Measurements from ENCODE around the gene GPR148.
"Not testable (repeated sequence)": the region's sequence is repeated elsewhere in the genome, so short reads cannot be mapped to it uniquely, and the experiment has no call there.

GPR148 gene

GRCh38 chr2:130728549-130729316 is at the start of gene GPR148:
Gene GPR148 (plus strand): TSS chr2:130729070. CDS start chr2:130729152, 82 bp downstream.
- DNase-seq = no peak

DNA sequence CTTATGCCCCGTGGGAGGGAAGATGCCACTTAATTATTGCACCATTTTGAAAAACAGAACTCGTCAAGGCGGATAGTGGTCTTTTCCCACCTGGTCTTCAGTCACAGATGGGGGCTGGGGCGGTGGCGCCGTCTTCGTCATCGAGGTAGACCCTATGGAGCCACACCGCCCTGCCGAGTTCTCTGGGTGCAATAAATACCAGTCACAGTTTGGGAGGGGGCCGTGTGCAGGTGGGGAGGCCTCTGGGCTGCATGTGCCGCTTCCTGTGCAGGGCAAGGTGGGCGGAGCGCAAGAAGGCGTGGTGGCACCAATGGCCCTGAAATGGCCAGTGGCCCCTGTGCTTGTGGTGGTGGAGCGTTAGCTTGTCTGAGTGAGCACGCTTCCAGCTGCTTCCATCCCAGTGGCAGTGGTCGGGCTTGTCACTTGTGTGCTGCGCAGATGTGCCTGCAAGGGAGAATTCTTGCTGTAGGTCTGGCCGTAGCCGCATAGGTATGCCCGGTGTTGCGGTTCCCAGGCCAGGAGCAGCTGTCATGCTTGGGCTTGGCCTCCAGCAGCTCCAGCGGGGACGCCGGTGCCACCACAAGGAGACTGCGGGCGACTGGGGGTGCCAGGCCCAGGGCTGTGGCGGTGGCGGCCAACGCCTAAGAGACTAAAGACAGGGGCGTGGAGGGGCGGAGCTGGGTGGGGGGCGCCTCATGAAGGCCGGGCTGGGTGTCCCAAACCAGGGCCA is 36.7 kb upstream of the GPR148 start:
- DNase-seq = not testable (repeated sequence)

DNA sequence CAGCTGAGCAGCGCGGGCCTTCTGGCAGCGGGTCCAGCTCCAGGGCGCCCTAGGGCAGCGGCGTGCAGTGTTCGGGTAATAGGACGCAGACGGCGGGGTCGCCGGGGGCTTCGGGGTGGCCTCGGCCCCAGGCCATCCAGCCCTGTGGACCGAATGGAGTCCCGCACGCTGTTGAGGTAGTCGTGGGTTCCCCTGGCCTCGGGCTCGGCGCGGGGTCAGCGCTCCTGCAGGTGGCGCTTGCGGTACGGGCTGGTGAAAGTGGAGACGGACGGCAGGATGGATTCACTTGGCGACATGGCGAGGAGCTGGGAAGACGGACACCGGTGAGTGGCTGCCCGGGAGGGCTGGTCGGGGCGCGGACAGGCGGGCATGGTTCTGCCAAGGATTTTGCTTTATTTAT is 35.4 kb upstream of the GPR148 start:
- DNase-seq = not testable (repeated sequence)

GRCh38 chr2:130703250-130703649 is 25.6 kb upstream of the GPR148 start:
- not testable (repeated sequence) for DNase-seq

DNA sequence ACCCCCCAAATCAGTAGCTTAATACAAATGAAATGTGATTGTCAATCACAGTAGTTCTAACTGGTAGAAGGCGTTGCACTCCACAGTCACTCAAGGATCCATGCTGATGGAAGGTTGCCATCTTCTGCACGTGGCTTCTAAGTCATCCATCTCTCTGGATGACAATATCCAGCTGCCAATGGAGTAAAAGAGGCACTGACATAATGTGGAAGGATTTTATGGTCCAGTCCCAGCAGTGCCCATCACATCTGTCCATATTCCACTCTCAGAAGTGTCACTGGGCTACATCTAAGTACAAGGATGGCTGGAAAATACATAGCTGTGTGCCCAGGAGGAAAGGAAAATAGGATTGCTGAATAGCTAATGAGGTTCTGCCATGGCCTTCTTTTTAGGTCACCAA is 14.1 kb upstream of the GPR148 start:
- DNase-seq = not testable (repeated sequence)

DNA sequence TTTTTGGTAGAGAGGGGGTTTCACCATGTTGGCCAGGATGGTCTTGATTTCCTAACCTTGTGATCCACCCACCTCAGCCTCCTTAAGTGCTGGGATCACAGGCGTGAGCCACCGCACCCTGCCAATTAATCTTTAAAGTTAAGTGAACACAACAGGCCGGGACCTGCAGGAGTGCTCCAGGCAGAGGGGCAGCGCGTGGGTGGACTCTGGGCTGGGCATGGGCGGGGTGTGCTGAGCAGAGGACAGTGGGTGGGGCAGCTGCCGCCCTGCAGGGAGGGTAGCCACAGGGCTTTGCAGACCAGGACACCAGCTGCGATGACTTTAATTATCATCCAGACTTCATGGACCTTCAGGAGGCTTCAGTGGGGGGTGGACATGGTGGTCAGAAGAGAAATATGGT is 8.8 kb upstream of the GPR148 start:
- no peak for DNase-seq

- no peak for DNase-seq
Measured at GRCh38 chr2:130720528-130720927, 8.3 kb upstream of the GPR148 start.

GRCh38 chr2:130724455-130724854 is 4.4 kb upstream of the GPR148 start:
- DNase-seq = no peak

GRCh38 chr2:130726614-130727180 is 2.2 kb upstream of the GPR148 start:
- DNase-seq = no peak

DNA sequence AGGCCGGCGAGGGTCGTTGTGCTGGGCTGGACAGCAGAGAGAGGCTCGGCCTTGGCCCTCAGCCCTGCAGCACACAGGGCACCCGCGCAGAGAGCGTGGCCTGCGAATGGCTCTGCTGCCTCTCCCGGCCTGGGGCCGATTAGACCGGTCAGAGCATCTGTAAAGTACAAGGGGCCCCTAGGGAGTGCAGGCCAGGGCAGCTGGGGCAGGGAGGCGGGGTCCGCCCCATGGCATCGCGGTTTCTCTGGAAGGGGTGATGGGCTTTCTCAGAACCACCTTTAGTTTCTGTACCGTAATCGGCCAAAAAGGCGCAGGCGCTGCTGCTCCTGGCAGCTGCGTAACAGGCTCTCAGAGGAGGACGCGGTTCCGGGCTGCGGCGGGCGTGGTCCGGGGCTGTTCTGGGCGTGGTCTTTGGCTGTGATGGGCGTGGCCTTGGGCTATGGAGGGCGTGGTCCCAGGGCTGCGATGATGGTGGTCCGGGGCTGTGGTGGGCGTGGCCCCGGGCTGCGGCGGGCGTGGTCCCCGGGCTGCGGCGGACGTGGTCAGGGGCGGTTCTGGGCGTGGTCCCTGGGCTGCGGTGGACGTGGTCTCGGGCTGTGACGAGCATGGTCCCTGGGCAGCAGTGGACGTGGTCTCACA is 1.5 kb upstream of the GPR148 start:
- DNase-seq = peak; percentile 25

DNA sequence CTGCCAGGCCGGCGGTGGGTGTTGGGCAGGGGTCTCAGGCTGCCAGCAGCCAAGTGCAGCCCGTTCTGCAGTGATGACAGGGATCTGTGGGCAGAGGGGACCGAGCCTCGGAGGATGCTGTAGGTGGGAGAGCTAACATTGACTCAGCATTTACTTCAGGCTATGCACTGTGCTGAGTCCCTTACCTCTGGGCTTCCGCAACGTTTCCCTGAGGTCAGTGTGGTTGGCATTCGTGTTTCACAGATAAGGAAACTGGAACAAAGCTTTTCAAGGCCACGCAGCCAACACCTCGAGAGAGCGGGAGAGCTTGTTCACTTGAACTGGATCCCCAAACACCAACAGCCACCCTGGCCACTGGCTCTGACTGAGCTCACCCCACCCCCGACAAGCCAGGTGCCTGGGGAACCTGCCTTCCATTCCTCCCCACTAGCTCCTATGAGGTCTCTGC is 839 bp upstream of the GPR148 start:
- DNase-seq = no peak

GRCh38 chr2:130729322-130730299 is 741 bp downstream of the GPR148 start:
- no peak for DNase-seq

- DNase-seq = not testable (repeated sequence)
Measured at GRCh38 chr2:130732257-130732656, 3.4 kb downstream of the GPR148 start.

DNA sequence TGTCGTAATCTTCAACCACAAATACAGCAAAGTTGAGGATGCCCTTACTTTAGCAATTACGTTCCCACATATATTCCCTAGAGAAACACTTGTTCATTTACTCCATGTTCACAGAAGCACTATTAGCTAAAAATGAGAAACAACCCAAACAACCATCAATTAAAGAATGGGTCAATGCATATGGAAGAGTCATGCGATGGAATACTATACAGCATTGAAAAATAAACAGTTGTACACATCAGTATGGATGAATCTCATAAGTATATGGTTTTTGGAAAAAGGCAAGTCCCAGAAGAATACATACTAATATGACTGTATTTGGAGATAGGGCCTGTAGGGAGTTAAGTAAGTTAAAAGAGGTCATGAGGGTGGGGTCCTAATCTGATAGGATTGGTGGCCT is 6.3 kb downstream of the GPR148 start:
- no peak for DNase-seq

- DNase-seq = no peak
Measured at GRCh38 chr2:130736487-130736886, 7.6 kb downstream of the GPR148 start.

DNA sequence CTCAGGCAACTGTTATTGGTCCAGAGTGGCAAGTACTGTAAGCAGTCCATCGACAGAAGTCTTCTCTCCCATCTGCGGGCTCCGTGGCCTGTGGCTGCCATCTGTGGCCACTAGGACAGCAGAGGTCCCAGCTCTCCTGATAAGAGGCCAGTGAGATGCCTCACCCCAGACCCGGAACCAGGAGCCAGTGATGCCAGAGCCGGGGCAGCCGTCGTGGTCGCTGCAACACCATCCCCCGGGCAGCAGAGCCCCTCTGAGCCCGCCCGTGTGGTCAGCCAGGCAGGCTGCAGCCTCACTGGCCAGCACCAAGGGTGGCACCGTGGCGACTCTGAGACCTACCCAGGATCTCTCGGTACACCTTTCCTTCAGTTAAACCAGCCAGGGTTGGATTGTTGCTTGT is 8.7 kb downstream of the GPR148 start:
- no peak for DNase-seq

- DNase-seq = no peak
Measured at GRCh38 chr2:130740671-130741070, 11.8 kb downstream of the GPR148 start.

GRCh38 chr2:130743278-130743677 is 14.4 kb downstream of the GPR148 start:
- no peak for DNase-seq

- DNase-seq = no peak
Measured at GRCh38 chr2:130744287-130745117, 15.6 kb downstream of the GPR148 start.

- no peak for DNase-seq
Measured at GRCh38 chr2:130749078-130749477, 20.2 kb downstream of the GPR148 start.

- DNase-seq = no peak
Measured at GRCh38 chr2:130749641-130750040, 20.8 kb downstream of the GPR148 start.

Data from GDM1 (cell line).